PC-3 (cell line): Measurements from ENCODE around the gene NTM.

Source experiments
- CTCF ChIP-seq: fragments of 300-600 bp; sonication (generic); conservative IDR thresholded peaks from 2 replicates; pipeline ENCODE4 v1.5.1; 2017; ENCODE audit warnings: antibody characterized with exemption, low read depth, mild to moderate bottlenecking, low read length
- EZH2 ChIP-seq: fragments of 300-600 bp; sonication (generic); IDR thresholded peaks from one replicate; pipeline ENCODE4 v1.6.1; 2017; ENCODE audit warnings: antibody characterized with exemption, mild to moderate bottlenecking, low read length; ENCODE audit not compliant: unreplicated experiment
- EZH2phosphoT487 ChIP-seq: fragments of 300-600 bp; sonication (generic); IDR thresholded peaks from 2 replicates; pipeline ENCODE4 v1.6.1; 2018; ENCODE audit warnings: mild to moderate bottlenecking, antibody characterized with exemption, low read length, borderline replicate concordance

- TF ChIP-seq CTCF (no peak), EZH2 (no peak), EZH2phosphoT487 (no peak)
Observed at GRCh38 chr11:132249256-132249655, 878.8 kb downstream of the NTM start.
